Cardiac fibroblast (primary cell): ENCODE measurements around the gene RIT2.
"Not testable (repeated sequence)": the region's sequence is repeated elsewhere in the genome, so short reads cannot be mapped to it uniquely, and the experiment has no call there.

Source experiments
- DNase-seq, 2 donors: peaks; one replicate each; pipeline versions ENCODE4 v3.0.0 to v3.0.0-alpha.2; 2010; ENCODE audit warnings: low read depth in 2 of 2
- H3K4me3 ChIP-seq, 2 donors: replicated peaks in 1 of 2; 1 replicate in 1 of 2; 2 replicates in 1 of 2; pipeline ENCODE4 v1.5.1; 2011; ENCODE audit warnings: low read depth in 2 of 2, low read length in 2 of 2, mild to moderate bottlenecking in 2 of 2, moderate library complexity in 1 of 2
- CTCF ChIP-seq: IDR thresholded peaks from one replicate; pipeline ENCODE4 v1.5.1; 2011; ENCODE audit warnings: low read depth, mild to moderate bottlenecking, low read length, inconsistent platforms

Gene RIT2

GRCh38 chr18:42743373-42744138 lies 371.9 kb downstream of the RIT2 start:
- H3K4me3 ChIP-seq: no peak overlapping the region
- no peak for TF ChIP-seq CTCF
- no peak for DNase-seq

DNA sequence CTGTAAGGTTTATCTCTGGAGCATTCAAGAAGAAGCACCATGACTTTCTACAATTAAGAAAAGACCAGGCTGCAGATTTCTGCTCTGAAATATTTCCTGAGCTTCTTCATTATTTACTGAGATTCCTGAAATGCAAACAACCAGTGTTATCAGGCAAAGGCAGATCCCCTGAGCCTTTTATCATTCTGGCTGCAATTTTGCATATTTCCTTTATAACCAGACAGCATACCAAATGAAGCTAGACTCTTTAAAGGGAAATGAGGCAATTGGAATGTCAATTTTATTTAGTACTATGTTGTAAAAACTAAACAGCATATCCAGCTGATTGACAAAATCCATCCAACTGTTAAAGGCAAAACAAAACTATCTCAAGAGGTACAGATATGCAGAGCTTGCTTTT lies 372.5 kb downstream of the RIT2 start:
- no peak overlapping the region for H3K4me3 ChIP-seq
- DNase-seq: peak in 1 of 2 donors; percentile 5
- TF ChIP-seq CTCF: no peak

GRCh38 chr18:42742474-42742873 lies 373.0 kb downstream of the RIT2 start:
- H3K4me3 ChIP-seq: no peak overlapping the region
- DNase-seq: no peak
- TF ChIP-seq CTCF: no peak

DNA sequence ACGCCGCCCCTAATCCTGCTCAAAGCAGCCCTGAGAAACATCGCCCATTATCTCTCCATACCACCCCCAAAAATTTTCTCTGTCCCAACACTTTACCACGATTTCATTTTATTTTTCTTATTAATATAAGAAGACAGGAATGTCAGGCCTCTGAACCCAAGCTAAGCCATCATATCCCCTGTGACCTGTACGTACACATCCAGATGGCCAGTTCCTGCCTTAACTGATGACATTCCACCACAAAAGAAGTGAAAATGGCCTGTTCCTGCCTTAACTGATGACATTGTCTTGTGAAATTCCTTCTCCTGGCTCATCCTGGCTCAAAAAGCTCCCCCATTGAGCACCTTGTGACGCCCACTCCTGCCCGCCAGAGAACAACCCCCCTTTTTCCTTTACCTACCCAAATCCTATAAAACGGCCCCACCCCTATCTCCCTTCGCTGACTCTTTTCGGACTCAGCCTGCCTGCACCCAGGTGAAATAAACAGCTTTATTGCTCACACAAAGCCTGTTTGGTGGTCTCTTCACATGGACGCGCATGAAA lies 373.6 kb downstream of the RIT2 start:
- not testable (repeated sequence) for DNase-seq, H3K4me3 ChIP-seq

DNA sequence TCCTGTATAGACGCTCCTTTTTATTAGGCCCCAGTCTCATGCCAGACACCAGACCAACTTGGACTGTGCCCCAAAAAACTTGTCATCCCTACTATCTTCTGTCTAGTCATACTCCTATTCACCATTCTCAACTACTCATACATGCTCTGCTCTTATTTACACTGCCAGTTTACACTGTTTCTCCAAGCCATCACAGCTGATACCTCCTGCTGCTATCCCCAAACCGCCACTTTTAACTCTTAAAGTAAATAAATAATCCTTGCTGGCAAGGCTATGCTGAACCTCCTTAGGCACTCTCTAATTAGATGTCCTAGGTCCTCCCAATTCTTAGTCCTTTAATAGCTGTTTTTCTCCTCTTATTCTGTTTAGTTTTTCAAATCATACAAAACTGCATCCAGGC lies 374.2 kb downstream of the RIT2 start:
- not testable (repeated sequence) for DNase-seq, H3K4me3 ChIP-seq

- TF ChIP-seq CTCF: no peak
- DNase-seq: no peak
- H3K4me3 ChIP-seq: no peak overlapping the region
These were observed 379.4 kb downstream of the RIT2 start for GRCh38 chr18:42736074-42736473.

GRCh38 chr18:42734520-42734919 lies 381.0 kb downstream of the RIT2 start:
- no peak for TF ChIP-seq CTCF
- DNase-seq: no peak

DNA sequence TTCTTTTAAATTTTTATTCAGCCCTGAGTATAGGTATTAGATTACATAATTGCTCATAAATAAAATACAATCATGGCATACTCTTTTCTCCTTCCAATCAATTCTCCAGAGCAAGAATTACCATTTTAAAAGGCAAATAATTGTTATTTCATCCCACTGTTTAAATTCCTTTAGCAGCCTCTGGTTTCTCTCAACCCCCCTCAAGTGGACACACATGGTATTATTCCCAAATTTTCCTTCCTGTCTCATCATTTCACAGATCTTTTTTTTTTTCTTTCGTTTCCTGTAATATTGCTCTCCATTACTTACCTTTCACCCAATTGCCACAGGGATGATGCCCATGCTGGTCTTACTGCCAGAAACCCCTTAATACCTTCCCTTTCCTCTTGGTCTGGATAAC lies 385.2 kb downstream of the RIT2 start:
- no peak overlapping the region for H3K4me3 ChIP-seq
- peak; percentile 10 to 39 for DNase-seq
- peak; percentile 40 for TF ChIP-seq CTCF

More at GRCh38 chr18:42734520-42734919, 381.0 kb downstream of the RIT2 start:
- no peak overlapping the region for H3K4me3 ChIP-seq
